Measurements from ENCODE around the gene ZNF19.
A peak's percentile ranks its signal among the peaks of the same experiment; 100 is the strongest.
"Not testable (repeated sequence)": the region's sequence is repeated elsewhere in the genome, so short reads cannot be mapped to it uniquely, and the experiment has no call there.

Gene ZNF19

DNA sequence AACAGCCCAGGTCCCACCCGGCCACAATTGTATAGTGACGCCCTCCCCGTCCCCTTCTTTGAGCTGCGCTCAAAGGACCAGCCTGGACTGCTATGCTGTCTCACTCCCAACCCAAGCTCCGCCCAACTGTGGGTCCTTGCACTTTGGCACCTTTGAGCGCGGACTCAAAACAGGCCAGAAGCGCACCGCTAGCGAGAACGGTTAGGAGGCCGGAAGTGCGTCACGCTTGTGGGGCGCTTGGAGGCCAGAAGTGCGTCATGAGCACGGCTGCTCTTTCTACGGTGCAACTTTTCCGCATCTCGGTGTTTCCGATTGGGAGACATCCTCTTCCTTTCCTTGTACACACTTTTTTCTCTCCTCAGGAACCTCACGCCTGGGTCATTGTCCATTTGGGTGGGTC is at the start of gene ZNF19:
Gene ZNF19, minus strand, starts transcription at position 203 of the 400 bp plus-strand sequence. CDS start 7,210 bp downstream, outside the sequence.
- no peak for DNase-seq

DNA sequence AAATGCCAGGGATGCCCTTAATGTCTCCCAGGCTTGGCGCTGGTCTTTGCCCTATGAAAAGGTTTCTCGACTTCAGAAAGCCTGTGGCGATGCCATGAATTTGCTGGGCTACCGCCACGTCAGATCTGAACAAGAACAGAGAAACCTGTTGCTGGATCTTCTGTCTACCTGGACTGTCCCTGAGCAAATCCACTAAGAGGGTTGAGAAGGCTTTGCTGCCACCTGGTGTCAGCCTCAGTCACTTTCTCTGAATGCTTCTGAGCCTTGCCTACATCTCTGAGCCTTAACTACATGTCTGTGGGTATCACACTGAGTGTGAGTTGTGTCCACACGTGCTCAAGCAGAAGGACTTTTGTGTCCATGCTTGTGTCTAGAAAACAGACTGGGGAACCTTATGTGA is 48.5 kb upstream of the ZNF19 start:
- DNase-seq, result peak in 1 of 2 experiments; percentile 7

DNA sequence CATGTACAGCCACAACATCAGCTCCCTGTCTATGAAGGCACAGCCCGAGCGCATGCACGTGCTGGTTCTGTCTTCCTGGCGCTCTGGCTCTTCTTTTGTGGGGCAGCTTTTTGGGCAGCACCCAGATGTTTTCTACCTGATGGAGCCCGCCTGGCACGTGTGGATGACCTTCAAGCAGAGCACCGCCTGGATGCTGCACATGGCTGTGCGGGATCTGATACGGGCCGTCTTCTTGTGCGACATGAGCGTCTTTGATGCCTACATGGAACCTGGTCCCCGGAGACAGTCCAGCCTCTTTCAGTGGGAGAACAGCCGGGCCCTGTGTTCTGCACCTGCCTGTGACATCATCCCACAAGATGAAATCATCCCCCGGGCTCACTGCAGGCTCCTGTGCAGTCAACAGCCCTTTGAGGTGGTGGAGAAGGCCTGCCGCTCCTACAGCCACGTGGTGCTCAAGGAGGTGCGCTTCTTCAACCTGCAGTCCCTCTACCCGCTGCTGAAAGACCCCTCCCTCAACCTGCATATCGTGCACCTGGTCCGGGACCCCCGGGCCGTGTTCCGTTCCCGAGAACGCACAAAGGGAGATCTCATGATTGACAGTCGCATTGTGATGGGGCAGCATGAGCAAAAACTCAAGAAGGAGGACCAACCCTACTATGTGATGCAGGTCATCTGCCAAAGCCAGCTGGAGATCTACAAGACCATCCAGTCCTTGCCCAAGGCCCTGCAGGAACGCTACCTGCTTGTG is 47.8 kb upstream of the ZNF19 start:
- DNase-seq, result no peak

DNA sequence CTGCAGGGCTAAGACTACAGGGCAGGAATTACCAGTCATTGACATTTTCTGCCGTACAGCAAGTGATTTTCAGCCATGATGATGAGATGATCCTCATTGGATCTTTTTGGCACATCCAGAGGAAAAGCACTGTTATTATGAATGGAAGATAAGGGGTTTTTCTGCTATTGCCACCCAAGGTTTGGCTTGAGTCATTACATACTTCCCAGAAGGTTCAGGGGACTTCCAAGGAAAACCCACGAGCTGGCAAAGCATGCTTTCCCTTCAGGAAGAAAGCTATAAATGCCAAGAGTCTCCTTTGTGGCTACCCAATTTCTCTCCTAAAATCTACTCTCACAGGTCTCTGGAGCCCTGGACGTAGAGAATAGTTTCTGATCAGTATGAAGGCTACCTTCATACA is 43.2 kb upstream of the ZNF19 start:
- DNase-seq, result no peak

DNA sequence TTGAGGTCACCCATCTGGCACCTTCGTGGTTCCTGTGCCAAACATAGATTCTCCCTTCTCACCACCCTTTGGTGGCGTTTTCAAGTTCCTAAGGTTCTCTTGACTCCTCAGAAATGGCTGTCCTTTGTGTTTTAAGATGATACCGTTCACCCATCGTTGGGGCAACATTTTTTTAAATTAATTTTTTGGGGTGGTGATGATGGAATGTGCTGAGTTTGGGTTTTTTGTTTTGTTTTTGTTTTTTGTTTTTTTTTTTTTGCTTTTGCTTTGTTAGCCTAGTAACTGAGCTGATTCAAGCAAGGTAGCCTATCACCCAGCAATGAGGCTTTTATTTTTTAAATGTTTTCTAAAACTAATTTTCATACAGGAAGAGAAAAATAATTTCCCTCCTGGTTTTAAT is 39.7 kb upstream of the ZNF19 start:
- no peak for DNase-seq

DNA sequence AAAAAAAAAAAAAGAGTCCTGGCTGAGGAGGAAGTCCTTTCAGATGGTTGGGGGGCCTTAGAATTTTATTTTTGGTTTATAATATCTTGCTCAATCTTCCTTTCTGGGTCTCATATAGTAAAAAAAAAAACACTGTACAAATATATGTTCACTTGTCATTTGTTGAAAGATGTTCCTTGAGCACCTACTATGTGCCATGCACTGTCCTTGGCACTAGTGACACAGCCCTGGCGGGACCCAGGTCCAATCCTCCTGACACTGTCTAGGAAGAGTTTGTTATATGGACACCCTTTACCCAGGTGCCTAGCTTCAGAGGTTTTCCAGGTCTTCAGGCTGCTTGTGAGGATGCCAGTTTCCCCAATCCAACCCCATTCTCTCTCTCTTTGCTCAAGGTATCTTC is 39.1 kb upstream of the ZNF19 start:
- no peak for DNase-seq

DNA sequence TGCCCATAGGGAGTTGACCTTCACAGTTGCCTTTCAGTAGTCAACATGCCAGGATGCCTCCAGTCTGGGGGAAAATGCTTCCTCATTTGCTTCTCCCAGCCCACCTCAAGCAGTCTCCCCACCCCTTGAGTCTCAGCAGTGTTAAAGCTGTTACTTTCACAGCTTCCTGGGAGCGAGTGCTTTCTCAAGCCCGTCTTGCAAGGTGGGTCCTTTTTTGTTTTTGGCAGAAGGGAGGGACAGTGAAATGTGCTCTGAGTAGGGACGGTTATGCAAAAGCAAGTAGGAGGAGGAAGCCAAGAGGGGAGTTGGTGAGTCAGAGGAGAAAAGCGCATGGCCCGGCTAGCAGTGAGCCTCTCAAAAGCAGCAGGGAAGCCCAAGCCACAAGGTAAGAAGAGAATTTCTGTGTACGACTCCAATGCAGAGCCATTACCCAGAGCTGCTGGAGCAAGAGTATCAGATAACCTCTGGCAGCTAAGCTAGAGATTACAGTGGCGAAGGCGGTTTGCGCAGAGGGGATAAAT is 37.0 kb upstream of the ZNF19 start, which contains the start of gene CHST4:
Gene CHST4, plus strand, starts transcription at position 316 of the 521 bp plus-strand sequence. CDS start 10,252 bp downstream, outside the sequence.
- no peak for DNase-seq

DNA sequence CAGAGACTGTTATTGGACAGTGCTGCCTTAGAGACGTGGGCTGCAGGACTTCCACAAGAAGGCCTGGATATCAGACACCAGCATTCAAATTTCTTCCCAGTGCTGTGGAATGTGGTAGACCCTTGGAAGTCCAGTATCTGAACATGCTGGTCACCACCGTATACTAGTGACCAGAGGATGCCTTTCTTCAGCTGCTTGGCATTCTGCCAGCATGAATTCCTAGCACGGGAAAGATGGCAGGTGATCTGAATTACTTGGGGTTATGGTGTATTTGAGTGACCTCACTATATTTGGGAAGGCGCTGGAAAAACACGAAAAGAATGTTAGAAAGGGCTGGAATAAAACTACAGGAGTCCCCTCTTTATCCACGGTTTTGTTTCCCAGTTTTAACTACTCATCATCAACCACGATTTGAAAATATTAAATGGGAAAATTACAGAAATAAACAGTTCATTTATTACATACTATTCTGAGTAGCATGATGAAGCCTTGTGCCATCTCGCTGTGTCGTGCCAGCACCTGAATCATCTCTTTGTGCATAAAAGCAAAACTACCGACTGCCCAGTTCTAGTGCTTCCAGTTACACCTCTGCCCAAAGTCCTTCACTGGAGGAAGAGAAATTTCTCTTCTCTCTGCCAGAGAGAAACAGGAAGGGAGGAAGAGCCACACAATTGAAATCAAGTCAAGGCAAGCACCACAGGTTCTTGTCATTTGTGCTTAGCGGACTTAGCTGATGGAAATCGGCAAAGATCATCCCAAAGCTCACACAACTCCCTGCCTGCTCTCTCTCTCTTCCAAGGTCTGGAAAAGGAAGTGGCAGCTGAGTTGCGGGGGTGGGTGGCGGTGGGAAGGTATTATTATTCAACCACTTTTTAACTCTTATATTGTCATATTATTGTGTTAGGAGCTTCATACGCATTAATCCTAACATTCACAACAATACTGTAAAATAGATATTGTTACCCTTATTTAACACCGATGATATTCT is 35.7 kb upstream of the ZNF19 start:
- DNase-seq, result no peak

DNA sequence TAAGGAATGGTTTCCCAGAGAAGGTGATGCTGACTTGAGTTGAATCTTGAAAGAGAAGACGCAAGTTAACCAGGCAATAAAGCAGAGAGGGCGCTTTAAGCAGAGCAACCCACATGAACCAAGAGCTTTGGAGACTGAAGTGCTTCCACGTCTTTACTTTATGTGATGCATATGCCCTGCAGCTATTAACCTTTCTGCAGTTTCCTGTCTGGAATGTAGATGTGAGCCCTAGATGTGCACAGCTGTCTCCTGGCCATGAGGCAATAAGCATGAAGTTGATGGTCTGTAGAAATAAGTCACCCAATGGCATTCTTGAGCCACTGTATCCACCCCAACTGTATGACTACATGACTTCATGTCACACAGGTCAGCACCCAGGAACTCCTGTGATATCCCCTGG is 31.4 kb upstream of the ZNF19 start:
- DNase-seq, result no peak

DNA sequence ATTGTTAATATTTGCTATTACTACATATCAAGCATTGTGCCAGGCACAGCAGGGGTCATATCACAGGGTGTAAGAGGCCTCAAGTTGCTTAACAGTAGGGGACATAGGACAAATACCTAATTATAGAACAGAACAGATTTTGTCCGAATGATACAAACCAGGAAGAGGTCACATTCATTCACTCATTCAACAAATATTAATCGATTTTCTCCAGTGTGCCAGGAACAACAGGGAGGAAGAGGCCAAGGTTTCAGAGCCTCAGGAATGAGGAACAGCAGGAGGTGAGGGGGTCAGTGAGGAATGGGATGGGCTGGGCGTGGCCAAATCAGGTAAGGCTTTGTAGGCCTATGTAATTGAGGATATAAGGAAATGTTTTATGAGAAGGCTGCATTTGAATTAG is 25.9 kb upstream of the ZNF19 start:
- no peak for DNase-seq

DNA sequence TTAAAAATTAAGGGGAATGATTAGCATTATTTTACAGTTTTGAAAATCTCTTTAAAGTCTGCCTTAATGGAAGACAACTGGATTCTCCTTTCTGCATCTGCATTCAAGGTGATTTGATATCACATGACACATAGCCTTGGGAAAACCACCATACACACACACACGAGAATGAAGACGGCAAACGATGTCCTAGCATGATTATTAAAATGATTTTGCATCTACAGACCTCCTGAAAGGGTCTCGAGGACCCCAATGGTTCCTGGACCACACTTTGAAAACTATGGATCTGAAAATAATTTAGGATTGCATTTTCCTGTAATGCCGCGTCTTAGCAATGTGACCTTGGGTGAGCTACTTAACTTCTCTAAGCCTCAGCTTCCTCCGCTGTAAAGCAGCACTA is 25.4 kb upstream of the ZNF19 start:
- DNase-seq, result no peak

DNA sequence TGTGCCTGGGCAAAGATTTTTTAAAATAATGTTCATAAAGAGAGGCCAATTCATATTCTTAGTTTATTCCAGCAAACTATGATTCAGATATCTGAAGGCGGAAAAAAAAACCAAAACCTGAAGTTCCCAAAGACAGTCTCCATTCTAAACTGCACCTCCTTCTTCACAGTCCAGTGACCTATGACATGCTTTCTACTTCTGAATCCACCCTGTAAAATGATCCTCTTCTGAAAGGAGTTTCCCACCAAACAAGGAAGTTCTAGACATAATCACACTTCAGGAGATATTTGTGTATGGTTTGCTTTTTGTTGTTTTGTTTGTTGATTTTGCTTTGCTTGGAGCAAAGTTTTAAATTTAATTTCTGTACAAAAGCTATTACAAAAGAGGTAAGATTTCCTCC is 24.2 kb upstream of the ZNF19 start:
- DNase-seq, result no peak

DNA sequence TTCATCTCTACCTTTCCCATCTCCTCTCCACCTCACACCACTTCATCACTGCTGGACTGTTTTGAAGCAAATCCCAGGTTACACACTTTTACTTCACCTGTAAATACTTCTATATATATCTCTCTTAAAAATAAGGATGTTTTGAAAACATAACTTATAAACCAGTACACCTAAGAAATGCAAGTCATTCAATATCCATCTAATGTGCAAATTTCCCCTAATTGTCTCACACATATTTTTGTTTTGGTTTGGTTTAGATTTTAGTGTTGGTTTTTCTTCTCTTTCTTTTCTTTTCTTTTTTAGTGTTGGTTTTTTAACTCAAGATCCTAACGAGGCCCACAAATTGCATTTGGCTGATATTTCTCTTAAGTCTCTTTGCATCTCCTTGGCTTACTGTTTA is 17.9 kb upstream of the ZNF19 start:
- no peak for DNase-seq

DNA sequence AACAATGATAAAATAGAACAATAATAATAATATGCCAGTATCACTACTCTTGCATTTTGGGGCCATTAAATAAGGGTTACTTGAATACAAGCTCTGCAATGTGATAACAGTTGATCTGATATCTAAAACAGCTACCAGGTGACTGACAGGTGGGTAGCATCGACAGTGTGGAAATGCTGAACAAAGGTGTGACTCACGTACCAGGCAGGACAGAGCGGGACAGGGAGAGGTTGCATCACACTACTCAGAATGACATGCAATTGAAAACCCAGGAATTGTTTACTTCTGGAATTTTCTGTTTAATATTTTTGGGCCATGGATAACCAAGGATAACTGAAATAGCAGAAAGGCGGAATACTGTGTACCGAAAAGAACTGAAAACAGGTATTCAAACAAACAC is 15.8 kb upstream of the ZNF19 start:
- DNase-seq, result no peak

DNA sequence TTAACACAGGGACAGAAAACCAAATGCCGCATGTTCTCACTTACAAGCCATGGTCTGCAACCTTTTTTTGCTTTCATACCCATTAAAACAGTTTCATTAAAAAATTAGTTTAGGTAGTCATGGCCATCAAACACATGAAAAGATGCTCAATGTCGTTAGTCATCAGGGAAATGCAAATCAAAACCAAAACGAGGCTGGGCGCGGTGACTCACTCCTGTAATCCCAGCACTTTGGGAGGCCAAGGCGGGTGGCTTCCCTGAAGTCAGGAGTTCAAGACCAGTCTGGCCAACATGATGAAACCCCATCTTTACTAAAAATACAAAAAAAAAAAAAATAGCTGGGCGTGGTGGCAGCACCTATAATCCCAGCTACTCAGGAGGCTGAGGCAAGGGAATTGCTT is 14.9 kb upstream of the ZNF19 start:
- not testable (repeated sequence) for DNase-seq

DNA sequence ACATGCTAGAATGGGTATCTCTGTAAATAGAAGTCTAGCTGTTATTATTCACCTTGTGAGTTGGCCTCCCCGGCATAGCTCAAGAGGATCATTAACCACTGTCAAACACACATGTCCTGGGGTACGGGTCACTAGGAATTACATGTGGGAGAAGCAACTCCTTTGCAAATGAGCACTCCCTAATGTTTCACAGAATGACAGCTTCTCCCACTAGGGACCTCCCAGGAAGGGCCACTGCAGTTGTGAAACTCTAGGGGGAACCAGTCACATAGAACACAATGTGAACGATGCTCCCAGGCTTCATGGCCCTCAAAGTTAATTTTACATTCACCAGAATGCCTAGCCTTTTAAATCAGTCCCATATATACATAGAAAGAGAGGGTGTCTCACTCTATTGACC is 12.4 kb upstream of the ZNF19 start:
- no peak for DNase-seq

DNA sequence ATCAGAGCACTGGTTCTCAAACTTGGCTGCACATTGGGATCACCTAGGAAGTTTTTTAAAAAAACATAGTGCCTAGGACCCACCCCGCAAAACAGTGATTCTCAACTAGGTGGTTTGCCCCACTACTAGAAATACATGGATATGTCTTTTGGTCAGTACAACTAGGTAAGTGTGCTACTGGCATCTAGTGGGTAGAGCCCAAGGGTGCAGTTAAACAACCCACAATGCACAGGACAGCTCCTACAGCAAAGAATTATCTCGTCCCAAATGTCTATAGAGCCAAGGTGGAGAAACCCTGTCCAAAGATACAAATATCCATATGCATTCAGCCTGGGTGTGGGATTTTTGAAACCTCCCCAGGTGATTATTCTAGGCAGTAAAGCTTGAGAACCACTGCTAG is 11.8 kb upstream of the ZNF19 start:
- no peak for DNase-seq

DNA sequence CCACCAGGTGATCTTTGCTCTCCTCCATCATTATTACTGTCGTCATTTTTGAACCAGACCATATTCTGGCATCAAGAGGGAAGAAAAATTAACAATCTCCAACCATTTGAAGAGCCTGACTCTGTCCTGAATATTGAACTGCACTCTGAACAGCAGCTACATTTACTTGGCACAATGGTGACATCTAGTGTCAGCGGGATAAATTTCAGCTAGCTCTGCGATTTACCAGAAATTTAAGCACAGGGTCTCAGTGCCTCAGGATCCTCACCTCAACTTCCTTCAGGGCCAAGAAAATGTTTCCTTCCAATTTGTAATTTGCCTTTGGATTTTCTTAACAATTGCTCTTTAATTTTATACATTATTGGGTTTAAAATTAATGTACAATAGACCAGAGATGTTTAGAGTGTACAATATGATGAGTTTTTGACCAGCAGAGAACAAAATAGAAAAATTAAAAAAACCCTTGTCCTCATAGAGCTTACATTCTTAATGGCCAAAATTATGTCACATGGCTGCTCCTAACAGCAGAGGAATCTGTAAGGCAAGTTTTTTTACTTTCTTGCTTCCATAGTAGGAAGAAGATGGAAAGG is 10.7 kb upstream of the ZNF19 start:
- peak in 1 of 2 experiments; percentile 23 for DNase-seq

DNA sequence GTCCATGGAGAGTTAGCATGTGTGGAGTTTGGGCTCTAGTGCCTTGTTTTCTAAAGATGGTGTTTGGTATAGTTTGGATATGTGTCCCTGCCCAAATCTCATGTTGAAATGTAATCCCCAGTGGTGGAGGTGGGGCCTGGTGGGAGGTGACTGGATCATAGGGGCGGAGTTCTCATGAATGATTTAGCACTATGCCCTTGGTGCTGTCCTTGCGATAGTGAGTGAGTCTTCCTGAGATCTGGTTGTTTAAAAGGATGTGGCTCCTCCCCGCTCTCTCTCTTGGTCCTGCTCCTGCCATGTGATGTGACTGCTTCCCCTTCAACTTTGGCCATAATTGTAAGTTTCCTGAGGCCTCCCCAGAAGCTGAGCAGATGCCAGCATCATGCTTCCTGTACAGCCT is 8.9 kb upstream of the ZNF19 start:
- no peak for DNase-seq

DNA sequence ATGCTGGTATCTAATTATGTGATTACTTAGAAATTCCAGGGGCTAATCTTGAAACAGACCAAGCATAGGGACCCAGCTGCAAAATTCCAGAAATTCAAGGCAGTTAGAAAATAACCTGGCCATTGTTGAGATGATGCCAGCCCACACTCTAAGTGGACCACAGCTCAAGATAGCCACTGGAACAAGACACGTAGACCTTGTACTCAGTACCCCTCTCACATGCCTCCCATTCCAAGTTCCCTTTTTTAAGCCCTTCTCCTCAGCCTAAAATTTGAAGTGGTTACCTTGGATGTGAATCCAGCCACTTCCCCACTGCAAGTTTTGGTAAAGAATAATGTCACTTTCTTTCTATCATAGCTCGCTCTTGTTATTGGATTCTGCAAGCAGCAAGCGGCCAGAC is 4.1 kb upstream of the ZNF19 start:
- DNase-seq, result no peak

DNA sequence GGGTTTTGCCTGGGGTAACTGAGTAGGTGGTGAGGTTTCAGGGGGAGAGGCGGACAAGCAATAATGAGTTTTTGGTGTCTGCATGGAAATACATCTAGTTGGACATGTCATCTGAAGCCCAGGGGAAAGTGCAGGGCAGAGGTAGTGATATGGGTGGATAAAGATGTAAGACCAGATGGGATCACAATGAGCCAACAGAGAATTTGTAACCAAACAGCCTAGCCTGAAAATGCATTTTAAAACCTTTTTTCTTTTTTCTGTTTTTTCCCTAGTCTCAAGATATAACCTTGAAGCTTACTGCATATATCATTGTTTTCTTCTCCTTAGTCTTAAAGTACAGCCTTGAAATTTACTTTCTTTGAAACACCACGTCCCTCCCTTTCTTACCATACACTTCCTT is 3.7 kb upstream of the ZNF19 start:
- DNase-seq, result no peak

DNA sequence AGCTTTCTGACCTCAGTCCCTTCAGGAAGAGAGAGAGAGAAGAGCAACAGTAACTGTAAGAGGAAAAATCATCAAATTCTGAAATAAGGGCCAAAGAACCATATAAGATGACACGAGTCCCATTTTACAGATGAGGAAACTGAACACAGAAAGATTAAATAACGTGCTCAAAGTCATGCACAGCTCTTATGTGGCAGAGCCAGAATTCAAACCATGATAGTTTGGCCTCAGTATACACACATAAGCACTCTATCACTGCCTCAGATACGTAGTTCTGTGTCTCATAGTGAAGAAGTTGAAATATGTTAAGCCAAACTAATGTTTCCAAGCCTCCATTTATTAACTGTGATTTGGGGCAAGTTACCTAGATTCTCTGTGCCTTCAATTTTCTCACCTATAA is 1.9 kb upstream of the ZNF19 start:
- no peak for DNase-seq

DNA sequence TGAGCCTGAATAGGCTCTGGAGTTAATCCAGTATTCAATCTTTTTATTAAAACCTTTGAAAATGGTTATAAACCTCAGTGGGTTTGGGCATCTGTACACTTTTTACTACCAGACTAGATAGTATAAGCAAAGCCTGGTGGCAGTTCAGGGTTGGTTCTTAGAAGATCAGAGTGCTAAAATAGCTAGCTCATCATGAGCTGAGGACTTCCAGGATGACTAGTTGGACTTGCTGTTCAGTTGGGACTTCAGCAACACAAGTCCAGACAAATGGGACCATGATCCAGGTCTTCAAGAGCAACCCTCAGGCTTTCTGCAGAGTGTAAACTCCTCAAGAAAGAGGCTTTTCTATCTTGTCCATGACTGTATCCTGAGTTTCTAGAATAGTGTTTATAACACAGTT is 1.2 kb upstream of the ZNF19 start:
- no peak for DNase-seq

Measured in NCI-H1930 (cell line).